SU-DHL-6 (cell line): ENCODE measurements around the gene ZNF516.

Experiments
- H2AFZ ChIP-seq: fragments of 200-600 bp; sonication (generic); 2 replicates; pipeline ENCODE4 v1.6.1; 2014; ENCODE audit warnings: low read depth, mild to moderate bottlenecking, moderate library complexity, mixed read lengths, antibody characterized with exemption, low read length; ENCODE audit not compliant: severe bottlenecking
- H3F3A ChIP-seq: fragments of 200-600 bp; shearing (Covaris generic); 2 replicates; pipeline ENCODE4 v1.6.0; 2016; ENCODE audit warnings: antibody characterized with exemption, mild to moderate bottlenecking; ENCODE audit not compliant: insufficient read depth
- H3K27ac ChIP-seq: fragments of 200-600 bp; sonication (generic); 2 replicates; pipeline ENCODE4 v1.5.1; 2016; ENCODE audit warnings: low read depth, mild to moderate bottlenecking, low read length, moderate library complexity, mixed read lengths
- H3K27me3 ChIP-seq: fragments of 200-600 bp; sonication (generic), shearing (Covaris generic); 2 replicates; pipeline ENCODE4 v1.6.0; 2014; ENCODE audit warnings: mild to moderate bottlenecking, low read length
- H3K36me3 ChIP-seq: fragments of 200-600 bp; sonication (generic); 2 replicates; pipeline ENCODE4 v1.6.1; 2014; ENCODE audit warnings: mild to moderate bottlenecking, low read length, mixed read lengths
- H3K4me2 ChIP-seq: fragments of 300-600, 200-600 bp; shearing (Covaris generic), sonication (generic); 2 replicates; pipeline ENCODE4 v1.6.0; 2014; ENCODE audit warnings: low read length, low read depth, mild to moderate bottlenecking; ENCODE audit not compliant: poor library complexity, severe bottlenecking
- H3K4me3 ChIP-seq: fragments of 200-600 bp; sonication (generic); 2 replicates; pipeline ENCODE4 v1.5.1; 2014; ENCODE audit warnings: antibody characterized with exemption, low read length, mild to moderate bottlenecking, mixed read lengths; ENCODE audit not compliant: insufficient read depth, poor library complexity, severe bottlenecking
- H3K79me2 ChIP-seq: fragments of 200-600 bp; sonication (generic); 2 replicates; pipeline ENCODE4 v1.6.1; 2014; ENCODE audit warnings: mild to moderate bottlenecking, low read length, moderate library complexity; ENCODE audit not compliant: insufficient read depth
- H3K9ac ChIP-seq: fragments of 200-600 bp; sonication (generic); 2 replicates; pipeline ENCODE4 v1.7.0; 2014; ENCODE audit warnings: mild to moderate bottlenecking, low read length
- H3K9me2 ChIP-seq: fragments of 200-600 bp; sonication (generic); replicated peaks from 2 replicates; pipeline ENCODE4 v1.6.1; 2014; ENCODE audit warnings: low read length; ENCODE audit not compliant: insufficient read depth
- H3K9me3 ChIP-seq: fragments of 200-600 bp; sonication (generic); 2 replicates; pipeline ENCODE4 v1.6.1; 2014; ENCODE audit warnings: low read length, mixed read lengths; ENCODE audit not compliant: insufficient read depth
- H4K20me1 ChIP-seq: fragments of 200-600 bp; sonication (generic); 2 replicates; pipeline ENCODE4 v1.6.1; 2014; ENCODE audit warnings: low read depth, mild to moderate bottlenecking, antibody characterized with exemption, low read length, moderate library complexity, mixed read lengths
- CTCF ChIP-seq: fragments of 200-600 bp; sonication (generic); IDR thresholded peaks from one replicate; pipeline ENCODE4 v1.5.1; 2017; ENCODE audit warnings: antibody characterized with exemption, mild to moderate bottlenecking, low read length, moderate library complexity; ENCODE audit not compliant: insufficient read depth, poor library complexity, severe bottlenecking
- EZH2phosphoT487 ChIP-seq: fragments of 200-600 bp; sonication (generic), shearing (Covaris generic); conservative IDR thresholded peaks from 2 replicates; pipeline ENCODE4 v1.6.1; 2018; ENCODE audit warnings: mild to moderate bottlenecking, antibody characterized with exemption, low read length, moderate library complexity, mixed read lengths

ZNF516 gene

GRCh38 chr18:76497021-76497420, 2.0 kb upstream of the ZNF516 start:
- H3K9ac ChIP-seq, result peak overlapping the region; percentile 65; the same call in 1 of the 2 replicates
- H3F3A ChIP-seq, result peaks cover 52% of the 10 kb centered on the region
- no peaks in the 10 kb centered on the region for H3K9me3 ChIP-seq
- no peak for TF ChIP-seq CTCF
- no peak for TF ChIP-seq EZH2phosphoT487
- H3K4me3 ChIP-seq, result no peak overlapping the region
- H3K4me2 ChIP-seq, result peak overlapping the region; percentile 81
- H3K27me3 ChIP-seq, result no peaks in the 10 kb centered on the region
- peak overlapping the region; percentile 94 for H2AFZ ChIP-seq
- peak overlapping the region; percentile 98 for H3K27ac ChIP-seq
- peaks cover 7% of the 10 kb centered on the region for H3K79me2 ChIP-seq
- no peaks in the 10 kb centered on the region for H4K20me1 ChIP-seq
- H3K9me2 ChIP-seq, result no peaks in the 10 kb centered on the region
- H3K36me3 ChIP-seq, result no peaks in the 10 kb centered on the region

- no peaks in the 10 kb centered on the region for H3K9me3 ChIP-seq
- H3F3A ChIP-seq, result peaks cover 52% of the 10 kb centered on the region
- H3K9ac ChIP-seq, result peak overlapping the region; percentile 65
- H3K4me3 ChIP-seq, result no peak overlapping the region
- peaks cover 11% of the 10 kb centered on the region for H3K79me2 ChIP-seq
- no peaks in the 10 kb centered on the region for H3K27me3 ChIP-seq
- no peaks in the 10 kb centered on the region for H3K9me2 ChIP-seq
- H3K36me3 ChIP-seq, result no peaks in the 10 kb centered on the region
- H2AFZ ChIP-seq, result peak overlapping the region; percentile 94
- TF ChIP-seq CTCF (no peak), EZH2phosphoT487 (no peak)
- peak overlapping the region; percentile 98 for H3K27ac ChIP-seq
- no peaks in the 10 kb centered on the region for H4K20me1 ChIP-seq
- peak overlapping the region; percentile 81 for H3K4me2 ChIP-seq
These were observed 1.3 kb upstream of the ZNF516 start for GRCh38 chr18:76496194-76496890.

- no peaks in the 10 kb centered on the region for H3K9me3 ChIP-seq
- no peaks in the 10 kb centered on the region for H3K27me3 ChIP-seq
- peaks cover 1% of the 10 kb centered on the region; the same call in 1 of the 2 replicates for H4K20me1 ChIP-seq
- H3K4me2 ChIP-seq, result peak overlapping the region; percentile 81
- TF ChIP-seq CTCF (no peak), EZH2phosphoT487 (no peak)
- H3K9me2 ChIP-seq, result no peaks in the 10 kb centered on the region
- peaks cover 15% of the 10 kb centered on the region for H3K79me2 ChIP-seq
- H3K9ac ChIP-seq, result peak overlapping the region; percentile 65
- H3F3A ChIP-seq, result peaks cover 52% of the 10 kb centered on the region
- no peak overlapping the region for H2AFZ ChIP-seq
- peak overlapping the region; percentile 57 for H3K4me3 ChIP-seq
- no peaks in the 10 kb centered on the region for H3K36me3 ChIP-seq
- H3K27ac ChIP-seq, result peak overlapping the region; percentile 98
These were observed 572 bp upstream of the ZNF516 start for GRCh38 chr18:76495435-76496193.
